GM21390 (cell line): Measurements from ENCODE around the gene RRM1.
"Not testable (repeated sequence)": the region's sequence is repeated elsewhere in the genome, so short reads cannot be mapped to it uniquely, and the experiment has no call there.

ENCODE experiments used
- ATAC-seq: cut with Tn5 transposase; IDR thresholded peaks from one replicate; pipeline ENCODE4 v1.9.1; 2021; ENCODE audit not compliant: unreplicated experiment

The RRM1 gene

GRCh38 chr11:4076774-4077173 is 17.8 kb upstream of the RRM1 start:
- ATAC-seq, result no peak

- ATAC-seq, result no peak
These were observed 11.4 kb upstream of the RRM1 start for GRCh38 chr11:4083198-4083597.

GRCh38 chr11:4084406-4085125 is 10.0 kb upstream of the RRM1 start:
- no peak for ATAC-seq

- no peak for ATAC-seq
These were observed 9.0 kb upstream of the RRM1 start for GRCh38 chr11:4085575-4085974.

GRCh38 chr11:4086575-4087353 is 7.8 kb upstream of the RRM1 start:
- ATAC-seq, result no peak

GRCh38 chr11:4087551-4087950 is 7.0 kb upstream of the RRM1 start:
- no peak for ATAC-seq

- no peak for ATAC-seq
These were observed 4.3 kb upstream of the RRM1 start for GRCh38 chr11:4090258-4090657.

GRCh38 chr11:4092026-4092425 is 2.6 kb upstream of the RRM1 start:
- no peak for ATAC-seq

- no peak for ATAC-seq
These were observed 866 bp upstream of the RRM1 start for GRCh38 chr11:4093519-4094347.

- no peak for ATAC-seq
These were observed 1.1 kb downstream of the RRM1 start for GRCh38 chr11:4095509-4096230.

GRCh38 chr11:4098026-4098621 is 3.5 kb downstream of the RRM1 start:
- no peak for ATAC-seq

GRCh38 chr11:4102711-4103110 is 8.1 kb downstream of the RRM1 start:
- ATAC-seq, result no peak

- ATAC-seq, result no peak
These were observed 8.7 kb downstream of the RRM1 start for GRCh38 chr11:4103269-4103668.

- ATAC-seq, result no peak
These were observed 11.3 kb downstream of the RRM1 start for GRCh38 chr11:4105916-4106315.

- no peak for ATAC-seq
These were observed 17.2 kb downstream of the RRM1 start for GRCh38 chr11:4111834-4112233.

GRCh38 chr11:4115128-4115527 is 20.5 kb downstream of the RRM1 start:
- ATAC-seq, result no peak

GRCh38 chr11:4118107-4118506 is 23.5 kb downstream of the RRM1 start:
- no peak for ATAC-seq

- ATAC-seq, result no peak
These were observed 28.6 kb downstream of the RRM1 start for GRCh38 chr11:4123218-4123617.

- no peak for ATAC-seq
These were observed 30.5 kb downstream of the RRM1 start for GRCh38 chr11:4125141-4125540.

- ATAC-seq, result no peak
These were observed 32.8 kb downstream of the RRM1 start for GRCh38 chr11:4127357-4127756.

GRCh38 chr11:4130219-4130618 is 35.6 kb downstream of the RRM1 start:
- ATAC-seq, result not testable (repeated sequence)
